GM21619 (cell line): ENCODE data around the gene SLC18A3.

Experiments used
- ATAC-seq: cut with Tn5 transposase; IDR thresholded peaks from one replicate; pipeline ENCODE4 v1.9.1; 2021; ENCODE audit not compliant: unreplicated experiment

Gene SLC18A3

DNA sequence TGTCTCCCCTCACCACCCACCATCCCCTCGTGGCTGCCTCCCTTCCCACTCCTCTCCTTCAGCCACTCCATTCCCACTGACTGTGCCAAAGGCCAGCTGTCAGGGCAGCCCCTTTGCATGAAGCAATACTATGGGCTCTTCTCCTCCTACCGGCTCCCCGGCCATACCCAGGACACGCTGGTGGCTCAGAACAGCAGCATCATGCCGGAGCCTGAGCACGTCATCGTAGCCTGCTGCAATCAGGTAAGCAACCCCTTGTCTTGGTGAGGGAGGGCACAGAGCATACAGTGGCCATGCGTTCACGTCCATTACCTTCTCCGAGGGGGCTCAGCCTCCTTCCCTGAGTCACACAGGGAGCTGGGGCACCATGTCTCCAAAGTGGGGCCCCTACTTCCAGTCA, 15.3 kb downstream of the SLC18A3 start:
- ATAC-seq: no peak

DNA sequence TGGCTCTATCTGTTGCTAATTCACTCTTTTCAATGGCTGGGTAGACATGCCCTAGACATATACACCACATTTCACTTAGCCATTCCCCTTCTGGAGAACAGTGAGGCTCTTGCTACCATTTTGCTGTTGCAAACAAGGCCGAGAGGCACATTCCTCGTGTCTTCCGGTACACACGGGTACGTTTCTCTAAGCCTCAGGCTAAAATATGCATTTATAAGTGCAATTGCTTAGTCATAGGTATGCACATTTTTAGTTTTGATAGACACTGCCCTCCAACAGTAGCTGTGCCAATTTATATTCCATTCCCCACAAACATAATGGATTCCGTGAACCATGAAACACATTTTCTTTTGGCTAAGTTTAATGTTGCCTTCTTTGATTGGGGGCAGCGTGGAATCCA, 16.9 kb downstream of the SLC18A3 start:
- ATAC-seq: no peak

DNA sequence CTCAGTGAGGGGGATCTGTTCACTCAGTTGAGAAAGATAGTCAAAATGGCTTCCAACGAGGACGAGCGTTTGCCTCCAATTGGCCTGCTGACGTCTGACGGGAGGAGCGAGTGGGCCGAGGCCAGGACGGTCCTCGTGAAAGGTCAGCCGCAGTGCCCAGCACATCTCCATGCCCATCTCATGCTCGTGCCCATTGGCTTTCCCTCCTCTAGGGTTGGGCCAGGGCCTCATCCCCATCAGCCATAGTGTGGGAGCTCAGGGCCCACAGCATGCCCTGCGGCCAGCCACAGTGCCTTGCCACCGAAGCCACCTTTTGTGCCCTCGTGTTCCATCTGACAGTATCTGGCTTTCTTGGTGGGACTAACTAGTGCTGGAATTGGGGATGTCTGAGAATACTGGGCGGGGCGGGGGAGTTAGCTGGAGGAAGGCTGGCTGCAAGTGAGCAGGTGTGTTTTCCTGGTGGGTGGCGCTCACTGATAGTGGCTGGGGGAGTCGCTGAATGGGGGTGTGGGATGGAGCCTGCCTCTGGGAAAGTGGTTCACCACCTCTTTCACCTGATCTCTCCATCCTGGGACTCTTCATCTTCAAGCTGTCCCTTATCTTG, 17.6 kb downstream of the SLC18A3 start:
- ATAC-seq: no peak

DNA sequence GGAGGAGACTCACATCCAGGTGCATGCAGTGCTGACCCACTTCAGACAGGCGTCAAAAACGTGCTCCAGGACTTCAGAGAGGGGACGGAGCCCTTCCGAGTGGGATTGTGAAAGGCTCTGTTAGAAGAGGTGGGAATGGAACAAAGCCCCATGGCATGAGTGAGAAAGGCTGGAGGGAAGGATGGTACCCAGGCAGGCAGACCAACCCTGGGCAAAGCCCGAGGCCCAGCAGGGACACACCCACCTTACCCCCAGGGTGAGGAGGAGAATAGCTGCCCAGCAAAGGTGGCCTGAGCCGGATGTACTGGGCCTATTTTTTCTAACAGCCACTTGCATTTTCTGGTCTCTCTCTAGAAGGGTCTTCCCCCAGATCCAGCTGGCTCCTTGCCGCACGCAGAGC, 18.5 kb downstream of the SLC18A3 start:
- no peak for ATAC-seq

DNA sequence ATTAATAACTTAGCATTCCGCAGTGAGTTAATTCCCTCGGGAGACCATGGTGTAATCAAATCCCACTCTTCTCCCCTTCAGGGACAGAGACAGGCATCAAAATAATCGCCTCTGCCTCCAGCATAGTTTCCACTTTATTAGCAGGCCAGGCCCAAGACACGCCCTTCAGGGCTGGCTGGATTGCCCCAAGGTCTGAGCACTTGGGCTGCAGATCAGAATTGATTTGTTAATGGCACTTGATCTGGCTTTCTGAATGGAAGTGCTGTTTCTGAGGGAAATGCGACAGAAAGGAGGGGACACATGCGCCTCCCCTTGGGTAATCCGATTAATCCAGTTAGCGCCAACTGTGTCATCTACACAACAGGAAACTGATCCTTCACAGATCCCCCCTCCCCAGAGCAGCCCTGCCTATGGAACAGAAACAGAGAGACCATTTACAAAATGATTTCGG, 19.3 kb downstream of the SLC18A3 start:
- ATAC-seq: no peak

DNA sequence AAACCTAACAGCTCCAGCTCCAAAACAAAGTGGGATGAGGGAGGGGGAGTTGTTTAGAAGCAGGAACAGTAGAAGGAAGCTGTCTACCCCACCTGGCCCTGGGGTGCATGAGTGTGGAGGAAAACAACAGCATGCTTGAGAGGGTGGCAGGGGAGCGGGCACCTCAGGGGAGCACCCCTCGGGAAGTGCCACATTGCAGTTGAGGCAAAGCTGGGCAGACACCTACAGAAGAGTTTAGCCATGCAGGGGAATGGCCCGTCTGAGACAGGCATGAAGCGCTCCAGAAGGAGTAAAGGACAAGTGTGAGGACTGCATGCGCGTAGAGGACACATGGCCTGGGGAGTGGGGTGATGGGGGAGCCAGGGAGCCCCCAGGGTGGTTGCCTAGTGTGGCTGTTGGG, 21.9 kb downstream of the SLC18A3 start:
- no peak for ATAC-seq

DNA sequence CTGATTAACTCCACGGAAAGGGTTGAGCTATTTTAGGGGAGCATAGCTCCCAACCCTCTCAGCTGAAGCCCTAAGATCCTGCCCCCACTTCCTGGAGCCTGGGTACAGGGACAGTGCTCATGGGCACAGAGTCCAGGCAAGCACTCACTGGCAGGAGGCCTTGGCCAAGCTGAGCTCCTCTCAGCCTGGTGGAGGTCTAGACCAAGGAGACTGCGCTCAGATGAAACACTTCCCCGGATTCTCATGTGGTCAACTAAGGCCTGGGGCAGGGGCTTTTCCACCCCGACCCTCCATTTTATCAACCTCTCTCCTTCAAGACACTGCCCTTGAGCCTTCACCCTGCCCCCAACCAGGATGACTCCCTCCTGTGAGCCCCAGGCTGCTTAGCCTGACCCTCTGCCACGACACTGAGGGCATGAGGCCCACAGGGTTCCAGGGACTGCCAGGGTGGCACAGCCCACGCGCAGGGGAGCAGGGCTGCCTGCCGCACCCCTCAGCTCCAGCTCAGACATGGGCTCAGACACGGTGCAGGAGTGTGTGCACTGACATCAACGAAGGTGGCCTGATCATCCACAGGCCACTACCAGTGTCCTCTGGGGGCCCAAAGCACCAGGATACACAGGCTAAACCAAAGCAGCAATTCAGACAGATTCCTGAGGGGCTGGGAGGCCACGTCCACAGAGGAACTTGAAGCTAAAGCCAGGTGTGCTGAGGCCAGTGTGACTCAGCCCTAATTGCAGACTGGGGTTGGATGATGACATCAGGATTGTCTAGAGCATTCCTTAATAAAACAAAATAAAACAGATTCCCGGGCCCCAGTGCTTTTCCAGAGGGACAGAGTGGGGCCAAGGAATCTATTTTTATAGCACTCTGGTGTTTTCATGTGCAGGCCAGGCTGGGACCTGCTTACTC, 22.6 kb downstream of the SLC18A3 start:
- ATAC-seq: no peak

DNA sequence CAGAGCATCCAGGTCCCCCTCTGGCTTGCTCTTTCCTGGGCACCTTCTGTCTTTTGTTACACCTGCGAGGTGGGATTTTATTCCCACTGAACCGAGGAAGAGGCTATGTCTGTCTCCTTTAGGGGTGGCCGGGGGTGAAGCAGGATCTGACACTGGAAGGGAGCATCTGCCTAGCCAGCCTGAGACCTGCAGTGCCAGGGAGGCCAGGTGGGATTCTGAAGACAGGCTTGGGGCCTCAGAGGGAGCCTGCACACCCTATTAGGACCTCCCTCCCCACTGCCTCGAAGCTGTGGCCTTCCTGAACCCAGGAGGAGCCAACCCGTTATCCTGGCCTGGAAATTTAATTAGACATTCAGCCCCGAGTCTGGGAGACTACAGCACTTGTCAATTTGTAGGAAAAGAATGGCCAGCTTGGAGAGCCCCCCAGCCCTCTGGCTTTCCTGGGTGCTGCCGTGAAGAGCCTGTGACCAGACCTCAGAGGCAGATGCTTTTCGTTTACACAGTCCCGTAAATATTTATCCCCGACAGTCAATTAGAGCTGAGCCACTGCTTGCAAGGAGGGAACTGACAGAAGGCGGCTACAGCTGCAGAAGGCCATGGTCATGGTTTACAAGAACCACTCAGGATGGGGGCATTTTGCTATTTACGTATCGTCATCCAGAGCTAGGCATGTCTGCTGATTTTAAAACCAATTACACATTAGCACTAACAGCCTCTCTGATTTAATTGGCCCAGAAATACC, 23.4 kb downstream of the SLC18A3 start:
- ATAC-seq: no peak

DNA sequence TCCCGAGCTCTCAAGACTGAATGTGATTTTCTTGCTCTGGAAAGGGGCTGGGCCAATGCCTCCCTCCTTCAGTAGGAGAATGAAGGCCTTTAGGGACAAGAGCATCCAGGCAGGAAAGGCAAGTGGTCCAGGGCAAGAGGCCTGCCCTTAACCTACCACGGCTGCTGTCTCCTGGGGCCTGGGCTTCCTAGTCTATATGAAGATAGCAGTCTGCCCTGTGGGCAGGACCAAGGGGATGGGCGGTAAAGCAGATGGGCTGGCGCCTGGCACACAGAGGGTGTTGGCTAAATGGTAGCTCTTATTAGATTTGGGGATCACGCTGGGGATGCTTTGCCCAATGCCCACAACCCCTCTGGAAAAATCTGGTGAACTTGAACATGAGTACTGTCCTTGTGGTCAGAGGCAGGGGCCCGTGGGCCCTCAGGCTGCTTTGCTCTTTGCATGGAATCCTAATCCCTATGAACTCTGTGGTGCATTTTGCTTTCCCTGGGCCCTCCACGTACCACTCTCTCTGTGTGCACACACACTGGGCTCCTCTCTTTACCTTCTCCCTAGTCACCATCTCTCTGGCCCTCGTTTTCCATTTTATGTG, 24.1 kb downstream of the SLC18A3 start:
- no peak for ATAC-seq

DNA sequence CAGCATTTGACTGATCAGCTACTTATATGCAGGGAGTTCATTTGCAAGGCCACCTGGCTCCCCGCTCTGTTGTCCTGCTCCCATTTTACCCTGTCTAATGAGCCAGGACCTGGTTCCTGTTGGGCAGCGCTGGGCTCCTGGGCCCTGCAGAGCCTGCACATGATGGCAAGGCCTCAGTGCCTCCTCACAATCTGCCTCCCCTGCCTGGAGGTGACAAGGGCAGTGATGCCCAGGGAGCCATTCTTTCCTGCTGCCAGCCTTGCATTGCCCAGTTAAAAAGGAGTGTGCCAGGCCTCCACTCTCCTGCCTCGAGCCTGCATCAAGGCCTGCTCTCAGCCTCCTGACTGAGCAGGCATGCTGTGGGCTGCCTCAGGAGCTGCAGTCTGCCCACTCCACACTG, 32.2 kb downstream of the SLC18A3 start:
- ATAC-seq: no peak

DNA sequence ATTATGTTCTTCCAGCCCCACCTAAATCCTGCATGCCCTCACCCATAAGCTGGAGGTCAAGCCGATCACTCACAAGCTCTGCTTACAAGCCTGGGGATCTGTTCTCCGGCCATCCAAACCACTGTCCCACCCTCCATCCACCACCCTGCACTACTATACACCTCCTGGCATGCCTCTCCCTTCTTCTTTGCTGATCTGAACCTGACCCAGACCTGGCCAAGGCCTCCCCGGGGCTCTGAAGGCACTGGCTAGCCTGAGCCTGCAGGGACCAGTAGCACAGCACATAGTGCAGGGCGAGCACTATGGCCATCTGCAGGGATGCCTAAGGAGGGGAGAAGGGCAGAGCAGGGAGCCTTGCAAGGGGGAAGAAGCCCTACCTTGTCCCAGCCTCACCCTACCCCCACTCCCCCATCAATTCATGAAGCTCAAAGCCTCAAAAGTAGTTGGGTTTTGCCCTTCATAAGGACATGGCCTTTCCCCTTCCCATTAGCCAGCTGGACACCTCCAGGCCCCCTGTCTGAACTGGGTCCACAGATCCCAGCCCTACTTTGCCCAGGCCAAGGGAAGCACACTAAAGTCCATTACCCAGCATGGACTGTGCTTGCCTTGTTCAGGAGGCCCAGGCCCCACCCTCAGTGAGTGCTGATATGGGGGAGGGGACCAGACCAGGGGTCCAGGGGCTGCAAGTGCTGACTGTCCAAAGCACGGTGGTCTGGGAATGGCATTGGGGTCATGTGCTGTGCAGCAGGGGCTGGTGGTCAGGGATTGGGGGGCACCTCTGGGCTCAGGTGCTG, 33.3 kb downstream of the SLC18A3 start:
- ATAC-seq: no peak

DNA sequence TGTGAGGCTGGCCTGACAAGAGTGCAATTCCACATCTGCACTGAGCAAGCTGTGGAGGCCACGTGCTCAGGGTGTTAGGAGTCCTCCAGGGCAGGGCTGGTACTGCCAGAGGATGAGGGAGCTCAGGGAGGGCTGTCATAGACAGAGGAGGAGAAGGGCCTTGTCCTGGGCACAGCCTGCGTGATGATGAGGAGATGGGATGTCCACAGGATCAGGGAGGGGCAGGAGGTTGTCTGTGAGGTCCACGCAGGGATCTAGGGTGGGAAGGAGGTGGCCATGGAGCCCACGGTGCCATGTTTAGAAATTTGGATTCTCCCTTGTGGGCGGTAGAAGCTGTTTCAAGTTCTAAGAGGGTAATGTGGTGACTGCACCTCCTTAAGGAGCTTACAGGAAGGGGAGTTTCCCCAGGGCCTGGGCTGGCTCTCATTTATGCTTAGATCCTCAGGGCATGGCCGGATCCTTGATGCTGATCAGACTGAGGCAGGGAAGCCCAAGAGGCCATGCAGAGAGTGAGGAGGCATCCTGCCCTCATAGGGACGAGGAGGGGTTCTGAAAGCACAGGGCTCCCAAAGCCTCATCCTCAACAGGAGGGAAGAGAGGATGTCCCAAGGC, 34.0 kb downstream of the SLC18A3 start:
- ATAC-seq: no peak

DNA sequence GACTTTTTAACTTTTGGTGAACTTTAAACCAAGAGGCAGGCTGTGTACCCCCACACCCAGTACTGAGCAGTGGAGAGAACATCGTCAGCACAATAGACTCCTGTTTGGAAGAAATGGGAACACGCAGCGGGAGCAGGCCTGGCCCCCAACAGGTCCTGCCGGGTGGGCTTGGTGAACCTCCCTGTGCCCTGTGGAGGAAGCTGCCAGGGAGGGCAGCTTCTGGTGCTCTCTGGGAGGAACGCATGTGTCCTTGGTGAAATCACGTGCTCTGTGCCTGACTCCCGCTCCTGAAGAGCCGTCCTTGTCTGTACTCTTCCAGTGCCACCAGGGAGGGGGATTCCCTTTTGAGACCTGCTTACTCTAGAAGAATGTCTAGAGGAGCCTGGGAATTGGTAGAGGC, 35.3 kb downstream of the SLC18A3 start:
- no peak for ATAC-seq

DNA sequence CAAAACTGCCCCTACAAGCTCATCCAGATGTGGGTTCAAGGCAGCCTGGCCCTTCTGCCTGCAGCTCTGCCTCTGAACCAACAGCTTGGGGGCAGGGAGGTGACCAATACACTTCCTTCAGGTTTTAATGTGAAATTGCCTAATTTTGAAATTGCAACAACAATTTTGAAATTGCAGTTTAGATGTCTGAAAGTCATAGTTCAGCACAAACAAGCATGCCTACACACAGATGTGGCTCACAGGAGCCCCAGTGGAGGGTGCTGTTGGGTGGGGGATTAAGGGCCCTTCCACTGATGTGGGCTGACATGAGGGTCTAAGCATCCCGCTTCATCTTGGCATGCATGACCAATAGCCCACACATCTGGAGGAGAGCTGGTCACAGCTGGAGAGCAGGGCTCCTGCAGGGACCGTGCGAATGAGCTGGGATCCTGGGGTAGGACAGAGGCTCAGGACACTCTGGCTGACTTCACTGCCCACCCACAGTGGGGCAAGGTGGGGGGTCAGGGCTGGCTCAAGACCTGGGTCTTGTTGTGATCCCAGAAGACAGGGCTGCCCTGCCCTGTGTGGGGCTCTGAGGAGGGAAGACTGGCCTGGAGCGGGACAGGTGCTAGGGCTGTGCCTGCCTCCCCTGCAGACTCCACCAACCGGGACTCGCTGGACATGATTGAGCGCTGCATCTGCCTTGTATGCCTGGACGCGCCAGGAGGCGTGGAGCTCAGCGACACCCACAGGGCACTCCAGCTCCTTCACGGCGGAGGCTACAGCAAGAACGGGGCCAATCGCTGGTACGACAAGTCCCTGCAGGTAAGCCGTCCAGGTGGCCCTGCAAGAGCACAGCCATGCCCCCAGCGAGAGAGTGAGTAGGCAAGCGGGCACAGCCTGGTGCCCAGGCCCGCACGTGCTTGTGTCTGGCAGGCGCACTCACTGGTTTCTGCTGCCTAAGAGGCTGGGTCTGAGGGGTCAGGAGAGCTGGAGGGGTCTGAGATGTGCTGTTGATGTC, 36.1 kb downstream of the SLC18A3 start:
- ATAC-seq: no peak

DNA sequence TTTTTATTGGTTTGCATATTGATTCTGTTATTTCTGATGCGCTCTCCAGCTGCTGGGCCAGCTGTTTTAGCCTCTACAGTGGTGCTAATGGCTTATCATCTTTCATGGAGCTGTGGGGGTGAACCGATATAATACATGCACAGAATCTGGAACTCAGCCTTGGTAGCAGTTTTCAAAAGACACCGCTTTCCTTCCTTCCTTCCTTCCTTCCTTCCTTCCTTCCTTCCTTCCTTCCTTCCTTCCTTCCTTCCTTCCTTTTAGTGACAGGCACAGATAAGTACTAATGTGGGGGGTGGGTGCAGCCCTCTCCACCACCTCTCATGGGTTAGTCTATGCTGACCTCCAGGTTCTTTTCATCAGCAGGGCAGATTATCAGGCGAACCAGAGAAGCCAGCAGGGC, 37.4 kb downstream of the SLC18A3 start:
- no peak for ATAC-seq

DNA sequence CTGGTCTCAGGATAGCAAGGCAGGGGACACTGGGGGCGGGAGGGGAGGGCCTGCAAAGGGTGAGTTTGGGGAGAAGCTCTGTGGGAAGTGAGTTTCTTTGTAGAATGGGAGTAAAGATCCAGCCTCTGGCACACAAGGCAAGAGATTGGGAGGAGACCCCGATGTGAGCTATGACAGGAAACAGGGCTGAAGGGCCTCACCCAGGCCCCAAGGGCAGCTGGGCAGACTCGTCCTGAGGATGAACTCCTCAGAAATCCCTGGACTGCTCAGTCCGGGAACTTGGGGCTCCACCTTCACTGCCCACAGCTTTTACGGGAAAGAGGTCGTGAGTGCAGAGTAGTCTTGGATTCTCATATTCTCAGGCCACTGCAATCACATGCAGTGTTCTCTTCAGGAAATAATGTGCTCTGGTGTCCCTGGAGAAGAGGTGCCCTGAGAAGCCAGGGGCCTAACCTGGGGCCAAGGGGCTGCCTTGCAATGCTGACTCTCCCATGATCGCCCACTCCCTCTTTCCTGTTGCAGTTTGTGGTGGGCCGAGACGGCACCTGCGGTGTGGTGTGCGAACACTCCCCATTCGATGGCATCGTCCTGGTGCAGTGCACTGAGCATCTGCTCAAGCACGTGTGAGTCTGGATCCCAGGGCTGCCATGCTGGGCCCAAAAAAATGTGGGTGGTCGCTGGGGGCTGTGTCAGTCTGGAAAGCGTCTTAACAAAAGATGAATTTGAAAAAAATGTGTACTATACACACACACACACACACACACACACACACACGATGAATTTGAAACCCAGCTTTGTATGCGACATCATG, 38.1 kb downstream of the SLC18A3 start:
- no peak for ATAC-seq

DNA sequence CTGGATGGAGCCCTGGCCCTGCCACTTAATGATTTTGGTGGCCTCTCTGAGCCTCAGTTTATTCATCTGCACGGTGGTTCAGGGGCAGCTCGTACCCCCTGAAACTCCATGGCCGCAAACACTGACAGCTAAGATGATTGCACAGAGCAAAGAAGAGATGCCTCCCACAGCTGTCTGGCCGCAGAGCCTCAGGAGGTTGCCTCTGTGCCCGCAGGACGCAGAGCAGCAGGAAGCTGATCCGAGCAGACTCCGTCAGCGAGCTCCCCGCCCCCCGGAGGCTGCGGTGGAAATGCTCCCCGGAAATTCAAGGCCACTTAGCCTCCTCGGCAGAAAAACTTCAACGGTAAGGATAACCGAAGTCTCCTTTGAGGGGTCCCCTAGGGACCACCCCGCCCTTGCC, 39.2 kb downstream of the SLC18A3 start:
- no peak for ATAC-seq
